ENCODE data around the gene CRTC2.
"Not testable (repeated sequence)": the region's sequence is repeated elsewhere in the genome, so short reads cannot be mapped to it uniquely, and the experiment has no call there.

The CRTC2 gene

GRCh38 chr1:153958111-153958960 lies at the start of gene CRTC2:
Gene CRTC2 (minus strand): TSS chr1:153958612. CDS start chr1:153958497, 115 bp downstream.
- DNase-seq = peak; percentile 98 to 100 (median 99)
- intact Hi-C loops (cut with DNase I) = loop anchor here (1.0 kb wide), 1 partner anchor 12 kb away; the partner anchor contains the start of gene DENND4B

- no peak for DNase-seq
- intact Hi-C loops (cut with DNase I) = no loop called here
Observed at GRCh38 chr1:154006136-154006535, 47.7 kb upstream of the CRTC2 start.

GRCh38 chr1:154000420-154000819 lies 42.0 kb upstream of the CRTC2 start:
- intact Hi-C loops (cut with DNase I) = no loop called here
- no peak for DNase-seq

GRCh38 chr1:153996882-153997281 lies 38.5 kb upstream of the CRTC2 start:
- intact Hi-C loops (cut with DNase I) = not testable (repeated sequence)

GRCh38 chr1:153995640-153996039 lies 37.2 kb upstream of the CRTC2 start:
- intact Hi-C loops (cut with DNase I) = no loop called here
- no peak for DNase-seq

More at GRCh38 chr1:153996882-153997281, 38.5 kb upstream of the CRTC2 start:
- not testable (repeated sequence) for DNase-seq

GRCh38 chr1:153995202-153995601 lies 36.8 kb upstream of the CRTC2 start:
- intact Hi-C loops (cut with DNase I) = no loop called here
- no peak for DNase-seq

- DNase-seq = no peak
- intact Hi-C loops (cut with DNase I) = no loop called here
Observed at GRCh38 chr1:153991806-153992205, 33.4 kb upstream of the CRTC2 start.

- no peak for DNase-seq
- intact Hi-C loops (cut with DNase I) = no loop called here
Observed at GRCh38 chr1:153991151-153991630, 32.8 kb upstream of the CRTC2 start.

- DNase-seq = peak; percentile 76 to 98 (median 85)
- intact Hi-C loops (cut with DNase I) = no loop called here
Observed at GRCh38 chr1:153990468-153991150, 32.2 kb upstream of the CRTC2 start, which contains the start of gene RPS27. Gene RPS27 (plus strand): TSS chr1:153990762. CDS start chr1:153990797, 35 bp downstream.

GRCh38 chr1:153987621-153988020 lies 29.2 kb upstream of the CRTC2 start:
- DNase-seq = peak in 2 of 10 donors; percentile 12 to 14
- intact Hi-C loops (cut with DNase I) = loop anchor here (5.0 kb wide), 1 partner anchor 260 kb away; the partner anchor contains the start of gene INTS3

GRCh38 chr1:153985941-153986761 lies 27.7 kb upstream of the CRTC2 start, which contains the start of gene RAB13:
Gene RAB13 (minus strand): TSS chr1:153986339. CDS start chr1:153986236, 103 bp downstream.
- intact Hi-C loops (cut with DNase I) = loop anchor here (1.0 to 5.0 kb wide), 3 partner anchors 189 to 309 kb away; partner anchors contain the start of gene INTS3
- DNase-seq = peak in 9 of 10 donors; percentile 38 to 92 (median 59)

GRCh38 chr1:153985341-153985912 lies 27.0 kb upstream of the CRTC2 start:
- intact Hi-C loops (cut with DNase I) = loop anchor here (5.0 kb wide), 1 partner anchor 258 kb away; the partner anchor contains the start of gene INTS3
- no peak for DNase-seq

GRCh38 chr1:153984123-153984894 lies 25.9 kb upstream of the CRTC2 start:
- intact Hi-C loops (cut with DNase I) = no loop called here
- DNase-seq = no peak

- intact Hi-C loops (cut with DNase I) = not testable (repeated sequence)
- peak in 2 of 10 donors; percentile 17 to 33 for DNase-seq
Observed at GRCh38 chr1:153981735-153982134, 23.3 kb upstream of the CRTC2 start.

GRCh38 chr1:153979091-153979490 lies 20.7 kb upstream of the CRTC2 start:
- peak in 1 of 10 donors; percentile 13 for DNase-seq
- intact Hi-C loops (cut with DNase I) = not testable (repeated sequence)

- peak in 1 of 10 donors; percentile 7 for DNase-seq
- intact Hi-C loops (cut with DNase I) = no loop called here
Observed at GRCh38 chr1:153978274-153978909, 20.0 kb upstream of the CRTC2 start.

GRCh38 chr1:153977250-153978240 lies 19.1 kb upstream of the CRTC2 start, which contains the start of gene JTB:
Gene JTB (minus strand): TSS chr1:153977674. CDS start chr1:153977252, 422 bp downstream.
- peak; percentile 83 to 98 (median 90) for DNase-seq
- intact Hi-C loops (cut with DNase I) = no loop called here
